AG04449 (cell line): ENCODE measurements around the gene SUGCT.
"Not testable (repeated sequence)": the region's sequence is repeated elsewhere in the genome, so short reads cannot be mapped to it uniquely, and the experiment has no call there.

Experiments
- CTCF ChIA-PET: fragments of 350-600 bp; formaldehyde crosslinking; extraction: SDS; loops from one replicate; lab custom pipeline; 2021; ENCODE audit warnings: antibody characterized with exemption; lab: Yijun Ruan, JAX
- POLR2A ChIA-PET: fragments of 400-600, 350-600 bp; formaldehyde crosslinking; extraction: SDS; loops from one replicate; lab custom pipeline; 2020; ENCODE audit warnings: antibody characterized with exemption, inconsistent platforms; lab: Yijun Ruan, JAX
- DNase-seq: peaks from one replicate; pipeline ENCODE4 v3.0.0-alpha.2; 2010; ENCODE audit warnings: low read depth, low spot score
- H3K4me3 ChIP-seq: 2 replicates; pipeline ENCODE4 v1.5.1; 2011; ENCODE audit warnings: low read depth, mild to moderate bottlenecking, control low read depth, low read length
- TF ChIP-seq, protein P1 (sequence below): IDR thresholded peaks from one replicate; pipeline ENCODE4 v1.5.1; 2011; ENCODE audit warnings: mild to moderate bottlenecking, moderate library complexity, low read length, control low read depth, inconsistent platforms; ENCODE audit not compliant: insufficient read depth; ENCODE audit errors: missing control alignments

The SUGCT gene

DNA sequence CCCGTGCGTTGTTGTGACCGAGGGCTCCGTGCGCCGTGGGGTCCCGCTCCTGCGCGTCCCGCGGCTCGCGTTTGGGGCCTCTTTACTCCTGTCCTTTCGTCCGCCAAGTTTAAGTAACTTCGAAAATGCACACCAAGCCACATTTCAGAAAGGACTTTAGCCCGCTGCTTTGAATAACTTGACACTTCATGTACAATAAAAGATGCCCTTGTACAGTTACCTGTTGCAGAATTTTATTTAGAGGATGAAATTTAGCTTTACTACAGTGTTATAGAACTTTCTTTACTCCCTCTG lies 459 bp downstream of the SUGCT start:
- TF ChIP-seq, protein P1, sequence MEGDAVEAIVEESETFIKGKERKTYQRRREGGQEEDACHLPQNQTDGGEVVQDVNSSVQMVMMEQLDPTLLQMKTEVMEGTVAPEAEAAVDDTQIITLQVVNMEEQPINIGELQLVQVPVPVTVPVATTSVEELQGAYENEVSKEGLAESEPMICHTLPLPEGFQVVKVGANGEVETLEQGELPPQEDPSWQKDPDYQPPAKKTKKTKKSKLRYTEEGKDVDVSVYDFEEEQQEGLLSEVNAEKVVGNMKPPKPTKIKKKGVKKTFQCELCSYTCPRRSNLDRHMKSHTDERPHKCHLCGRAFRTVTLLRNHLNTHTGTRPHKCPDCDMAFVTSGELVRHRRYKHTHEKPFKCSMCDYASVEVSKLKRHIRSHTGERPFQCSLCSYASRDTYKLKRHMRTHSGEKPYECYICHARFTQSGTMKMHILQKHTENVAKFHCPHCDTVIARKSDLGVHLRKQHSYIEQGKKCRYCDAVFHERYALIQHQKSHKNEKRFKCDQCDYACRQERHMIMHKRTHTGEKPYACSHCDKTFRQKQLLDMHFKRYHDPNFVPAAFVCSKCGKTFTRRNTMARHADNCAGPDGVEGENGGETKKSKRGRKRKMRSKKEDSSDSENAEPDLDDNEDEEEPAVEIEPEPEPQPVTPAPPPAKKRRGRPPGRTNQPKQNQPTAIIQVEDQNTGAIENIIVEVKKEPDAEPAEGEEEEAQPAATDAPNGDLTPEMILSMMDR, result no peak
- H3K4me3 ChIP-seq, result peak overlapping the region; percentile 80
- POLR2A ChIA-PET, result interaction anchor here (0.6 to 1.1 kb wide), 4 partner anchors 14 to 1726 kb away, joined by 3 to 5 read pairs (median 3); no protein-coding TSS in a partner anchor
- no peak for DNase-seq
- CTCF ChIA-PET, result interaction anchor here (0.7 to 4.2 kb wide), 14 partner anchors 9 to 1531 kb away, joined by 3 to 43 read pairs (median 5); no protein-coding TSS in a partner anchor

DNA sequence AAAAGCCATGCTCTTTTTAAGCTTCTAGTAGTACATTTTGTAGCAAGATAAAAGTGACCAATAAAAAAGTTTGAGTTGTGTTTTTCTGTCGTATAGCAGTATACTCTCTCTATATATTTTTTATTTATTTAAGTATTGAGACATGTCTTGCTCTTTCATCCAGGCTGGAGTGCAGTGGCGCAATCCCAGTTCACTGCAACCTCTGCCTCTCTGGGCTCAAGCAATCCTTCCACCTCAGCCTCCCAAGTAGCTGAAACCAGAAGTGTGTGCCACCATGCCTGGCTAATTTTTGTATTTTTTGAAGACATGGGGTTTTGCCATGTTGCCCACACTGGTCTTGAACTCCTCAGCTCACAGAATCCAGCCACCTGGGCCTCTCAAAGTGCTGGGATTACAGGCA lies 2.8 kb downstream of the SUGCT start:
- TF ChIP-seq, protein P1, result no peak
- POLR2A ChIA-PET, result no interaction called here
- CTCF ChIA-PET, result interaction anchor here (0.7 kb wide), 1 partner anchor 15 kb away, joined by 3 read pairs; no protein-coding TSS in a partner anchor

DNA sequence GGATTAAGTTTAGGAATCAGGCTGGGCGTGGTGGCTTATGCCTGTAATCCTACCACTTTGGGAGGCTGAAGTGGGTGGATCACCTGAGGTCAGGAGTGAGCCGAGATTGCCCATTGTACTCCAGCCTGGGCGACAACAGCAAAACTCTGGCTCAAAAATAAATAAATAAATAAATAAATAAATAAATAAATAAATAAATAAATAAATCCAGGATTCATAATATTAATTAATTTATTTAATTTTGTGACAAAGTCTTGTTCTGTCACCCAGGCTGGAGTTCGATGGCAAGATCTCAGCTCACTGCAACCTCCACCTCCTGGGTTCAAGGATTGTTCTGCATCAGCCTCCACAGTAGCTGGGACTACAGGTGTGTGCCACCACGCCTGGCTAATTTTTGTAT lies 4.2 kb downstream of the SUGCT start:
- TF ChIP-seq, protein P1, result no peak
- ChIA-PET CTCF (no interaction called here), POLR2A (no interaction called here)
- no peak overlapping the region for H3K4me3 ChIP-seq
- no peak for DNase-seq

More for the DNA sequence above, 2.8 kb downstream of the SUGCT start:
- DNase-seq, result no peak
- H3K4me3 ChIP-seq, result no peak overlapping the region

DNA sequence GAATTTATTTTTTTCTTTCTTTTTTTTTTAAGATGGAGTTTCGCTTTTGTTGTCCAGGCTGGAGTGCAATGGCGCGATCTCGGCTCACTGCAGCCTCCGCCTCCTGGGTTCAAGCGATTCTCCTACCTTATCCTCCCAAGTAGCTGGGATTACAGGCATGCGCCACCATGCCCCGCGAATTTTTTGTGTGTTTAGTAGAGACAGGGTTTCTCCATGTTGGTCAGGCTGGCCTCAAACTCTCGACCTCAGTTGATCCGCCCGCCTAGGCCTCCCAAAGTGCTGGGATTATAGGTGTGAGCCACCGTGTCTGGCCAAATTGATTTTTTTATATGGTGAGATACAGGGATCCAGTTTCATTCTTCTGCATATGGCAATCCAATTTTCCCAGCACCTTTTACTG lies 5.1 kb downstream of the SUGCT start:
- CTCF ChIA-PET, POLR2A ChIA-PET, DNase-seq, H3K4me3 ChIP-seq: not testable (repeated sequence)

DNA sequence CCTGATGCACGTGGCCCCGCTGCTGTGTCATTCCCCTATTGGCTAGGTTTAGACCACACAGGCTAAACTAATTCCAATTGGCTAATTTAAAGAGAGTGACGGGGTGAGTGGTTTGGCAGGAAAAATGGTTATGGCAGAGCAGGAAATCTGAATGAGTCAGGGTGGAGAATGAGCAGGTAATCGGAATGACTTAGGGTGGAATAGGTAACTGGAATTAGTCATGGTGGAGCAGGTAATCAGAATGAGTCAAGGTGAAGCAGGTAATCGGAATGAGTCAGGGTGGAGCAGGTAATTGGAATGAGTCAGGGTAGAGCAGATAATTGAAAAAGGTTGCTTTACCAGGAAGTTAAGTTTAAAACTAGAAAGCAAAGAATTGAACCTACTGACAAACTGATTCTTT lies 7.1 kb downstream of the SUGCT start:
- POLR2A ChIA-PET, CTCF ChIA-PET, DNase-seq, H3K4me3 ChIP-seq: not testable (repeated sequence)

DNA sequence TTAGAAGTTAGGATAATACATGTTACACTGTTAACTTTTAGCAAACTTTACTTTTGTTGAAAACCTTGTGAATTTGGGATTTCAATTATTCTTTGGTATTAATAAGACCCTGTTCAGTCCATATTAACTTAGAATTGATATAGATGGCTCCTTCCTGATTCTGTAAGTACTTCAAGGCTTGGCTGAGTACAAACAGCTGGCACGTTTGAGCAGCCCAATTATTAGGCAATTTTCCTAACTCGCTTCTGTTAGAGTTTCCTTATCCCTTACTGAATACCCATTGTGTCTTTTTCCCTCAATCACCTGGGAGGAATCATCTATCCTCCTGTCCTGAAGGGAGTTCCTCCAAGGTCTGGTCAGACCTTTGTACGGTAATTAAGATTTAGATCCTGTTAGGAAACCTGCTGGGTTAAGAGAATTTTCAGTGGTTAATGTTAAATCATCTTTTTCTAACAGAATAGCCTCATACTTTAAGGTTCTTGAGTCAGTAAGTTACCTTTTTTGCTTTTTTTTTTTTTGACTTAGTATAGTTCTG lies 10.9 kb downstream of the SUGCT start:
- H3K4me3 ChIP-seq, POLR2A ChIA-PET, DNase-seq: not testable (repeated sequence)
- CTCF ChIA-PET, result interaction anchor here (3.5 kb wide), 1 partner anchor 11 kb away, joined by 19 read pairs; the partner anchor contains the start of genes MPLKIP and SUGCT

DNA sequence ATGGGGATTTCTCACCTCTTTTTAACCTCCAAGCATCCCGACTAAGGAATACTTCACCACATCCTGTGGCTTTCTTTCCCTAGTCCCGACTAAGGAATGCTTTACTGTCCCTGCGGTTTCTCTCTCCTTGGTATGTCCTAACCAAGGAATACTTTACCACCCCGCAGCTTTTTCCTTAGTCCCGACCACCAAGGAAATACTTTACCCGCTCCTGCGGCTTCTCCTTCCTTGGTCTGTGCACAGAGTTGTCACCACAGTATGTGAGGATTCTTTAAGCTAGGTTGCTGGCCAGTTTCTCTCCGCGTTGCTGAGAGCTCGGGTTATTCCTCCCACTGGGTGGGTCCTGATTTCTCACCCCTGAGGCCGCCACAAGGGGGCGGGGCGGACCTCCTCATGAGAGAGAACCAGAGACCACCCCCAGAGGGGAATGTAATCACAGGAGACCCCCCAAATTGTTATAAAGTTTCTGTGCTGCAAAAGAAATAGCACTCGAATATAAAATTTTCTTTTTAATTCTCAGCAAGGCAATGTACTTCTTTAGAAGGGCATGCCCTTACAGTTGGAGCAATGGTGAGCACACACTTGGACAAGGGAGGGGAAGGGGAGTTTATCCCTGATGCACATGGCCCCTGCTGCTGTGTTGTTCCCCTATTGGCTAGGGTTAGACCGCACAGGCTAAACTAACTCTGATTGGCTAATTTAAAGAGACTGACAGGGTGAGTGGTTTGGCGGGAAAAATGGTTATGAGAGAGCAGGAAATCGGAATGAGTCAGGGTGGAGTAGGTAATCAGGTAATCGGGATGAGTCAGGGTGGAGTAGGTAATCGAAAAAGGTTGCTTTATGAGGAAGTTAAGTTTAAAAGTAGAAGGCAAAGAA lies 12.8 kb downstream of the SUGCT start:
- DNase-seq, result no peak
- no peak overlapping the region for H3K4me3 ChIP-seq
- ChIA-PET CTCF (interaction anchor here (2.1 kb wide), 1 partner anchor 13 kb away, joined by 17 read pairs; the partner anchor contains the start of genes MPLKIP and SUGCT), POLR2A (no interaction called here)
- TF ChIP-seq, protein P1, result no peak

DNA sequence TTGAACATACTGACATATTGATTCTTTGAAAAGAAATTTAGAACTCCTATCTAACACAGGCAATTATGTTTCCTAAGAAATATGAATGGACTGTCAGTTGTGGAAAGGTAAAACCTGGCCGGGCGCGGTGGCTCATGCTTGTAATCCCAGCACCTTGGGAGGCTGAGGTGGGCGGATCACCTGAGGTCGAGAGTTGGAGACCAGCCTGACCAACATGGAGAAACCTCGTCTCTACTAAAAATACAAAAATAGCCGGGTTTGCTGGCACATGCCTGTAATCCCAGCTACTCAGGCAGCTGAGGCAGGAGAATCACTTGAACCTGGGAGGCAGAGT lies 13.4 kb downstream of the SUGCT start:
- POLR2A ChIA-PET, result interaction anchor here (1.1 kb wide), 1 partner anchor 13 kb away, joined by 3 read pairs; the partner anchor contains the start of gene SUGCT
- CTCF ChIA-PET, result interaction anchor here (2.1 kb wide), 1 partner anchor 14 kb away, joined by 17 read pairs; the partner anchor contains the start of genes MPLKIP and SUGCT
- DNase-seq, H3K4me3 ChIP-seq: not testable (repeated sequence)
